ENCODE measurements around the gene ANO8.

- TF ChIP-seq, protein P1, sequence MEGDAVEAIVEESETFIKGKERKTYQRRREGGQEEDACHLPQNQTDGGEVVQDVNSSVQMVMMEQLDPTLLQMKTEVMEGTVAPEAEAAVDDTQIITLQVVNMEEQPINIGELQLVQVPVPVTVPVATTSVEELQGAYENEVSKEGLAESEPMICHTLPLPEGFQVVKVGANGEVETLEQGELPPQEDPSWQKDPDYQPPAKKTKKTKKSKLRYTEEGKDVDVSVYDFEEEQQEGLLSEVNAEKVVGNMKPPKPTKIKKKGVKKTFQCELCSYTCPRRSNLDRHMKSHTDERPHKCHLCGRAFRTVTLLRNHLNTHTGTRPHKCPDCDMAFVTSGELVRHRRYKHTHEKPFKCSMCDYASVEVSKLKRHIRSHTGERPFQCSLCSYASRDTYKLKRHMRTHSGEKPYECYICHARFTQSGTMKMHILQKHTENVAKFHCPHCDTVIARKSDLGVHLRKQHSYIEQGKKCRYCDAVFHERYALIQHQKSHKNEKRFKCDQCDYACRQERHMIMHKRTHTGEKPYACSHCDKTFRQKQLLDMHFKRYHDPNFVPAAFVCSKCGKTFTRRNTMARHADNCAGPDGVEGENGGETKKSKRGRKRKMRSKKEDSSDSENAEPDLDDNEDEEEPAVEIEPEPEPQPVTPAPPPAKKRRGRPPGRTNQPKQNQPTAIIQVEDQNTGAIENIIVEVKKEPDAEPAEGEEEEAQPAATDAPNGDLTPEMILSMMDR (IDR thresholded peaks at IDR 0.05): no peak
- TF ChIP-seq POLR2A (IDR thresholded peaks at IDR 0.05): no peak
Measured at GRCh38 chr19:17329366-17330261, 5.0 kb downstream of the ANO8 start.
